ENCODE measurements around the gene ATP4A.

The ATP4A gene

DNA sequence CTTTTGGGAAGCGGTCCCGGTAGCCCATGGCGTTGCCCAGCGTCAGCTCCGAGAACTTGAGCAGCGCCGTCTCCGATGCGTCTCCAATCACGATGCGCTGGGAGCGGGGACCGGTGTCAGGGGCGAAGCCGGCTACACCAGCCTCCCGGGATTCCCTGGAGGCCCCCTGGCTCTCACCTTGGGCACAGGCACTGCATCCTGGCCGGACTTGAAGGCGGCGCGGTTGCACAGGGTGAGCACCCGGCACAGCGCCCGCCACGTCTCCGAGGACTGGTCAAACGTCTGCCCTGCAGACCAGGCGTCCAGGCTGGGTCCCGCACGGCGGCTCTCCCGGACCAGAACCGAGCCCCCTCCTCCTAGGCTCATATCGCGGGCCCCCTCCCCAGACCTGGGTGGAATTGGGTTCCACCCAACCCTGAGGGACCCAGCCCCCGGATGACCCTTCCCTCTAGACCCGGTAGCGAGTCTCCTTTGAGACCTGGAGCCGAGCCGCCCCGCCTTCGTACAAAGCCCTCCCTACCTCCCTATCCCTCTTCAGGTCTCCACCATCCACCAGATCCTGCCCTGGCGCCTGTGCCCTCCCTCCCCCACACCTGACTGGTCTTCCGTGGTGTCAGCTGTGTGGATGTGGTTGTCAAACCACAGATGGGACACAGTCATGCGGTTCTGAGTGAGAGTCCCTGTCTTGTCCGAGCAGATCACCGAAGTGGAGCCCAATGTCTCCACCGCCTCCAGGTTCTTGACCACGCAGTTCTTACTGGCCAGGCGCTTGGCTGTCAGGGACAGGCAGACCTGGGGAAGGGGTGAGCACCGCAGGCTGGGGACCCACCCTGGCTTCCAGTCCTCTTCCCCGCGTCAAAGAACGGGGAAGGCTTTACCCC lies 4.8 kb downstream of the ATP4A start:
- peak; percentile 5; the same call in 2 of the 3 replicates for ATAC-seq
- no peak for TF ChIP-seq CSDC2 (CRISPR knock-in tag; IDR thresholded peaks at IDR 0.05)
- TF ChIP-seq ZNF70 (CRISPR knock-in tag; IDR thresholded peaks at IDR 0.05): no peak
- no peak for TF ChIP-seq ZFP3 (CRISPR knock-in tag; IDR thresholded peaks at IDR 0.05)
- no peak for TF ChIP-seq ZFP30 (CRISPR knock-in tag; IDR thresholded peaks at IDR 0.05)
- no peak for TF ChIP-seq GLIS3 (CRISPR knock-in tag; IDR thresholded peaks at IDR 0.05)
- TF ChIP-seq ZNF565 (CRISPR knock-in tag; conservative IDR thresholded peaks at IDR 0.05; ENCODE audit: low read depth): no peak
- TF ChIP-seq, protein P1, sequence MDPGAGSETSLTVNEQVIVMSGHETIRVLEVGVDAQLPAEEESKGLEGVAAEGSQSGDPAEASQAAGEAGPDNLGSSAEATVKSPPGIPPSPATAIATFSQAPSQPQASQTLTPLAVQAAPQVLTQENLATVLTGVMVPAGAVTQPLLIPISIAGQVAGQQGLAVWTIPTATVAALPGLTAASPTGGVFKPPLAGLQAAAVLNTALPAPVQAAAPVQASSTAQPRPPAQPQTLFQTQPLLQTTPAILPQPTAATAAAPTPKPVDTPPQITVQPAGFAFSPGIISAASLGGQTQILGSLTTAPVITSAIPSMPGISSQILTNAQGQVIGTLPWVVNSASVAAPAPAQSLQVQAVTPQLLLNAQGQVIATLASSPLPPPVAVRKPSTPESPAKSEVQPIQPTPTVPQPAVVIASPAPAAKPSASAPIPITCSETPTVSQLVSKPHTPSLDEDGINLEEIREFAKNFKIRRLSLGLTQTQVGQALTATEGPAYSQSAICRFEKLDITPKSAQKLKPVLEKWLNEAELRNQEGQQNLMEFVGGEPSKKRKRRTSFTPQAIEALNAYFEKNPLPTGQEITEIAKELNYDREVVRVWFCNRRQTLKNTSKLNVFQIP (CRISPR knock-in tag; IDR thresholded peaks at IDR 0.05; ENCODE audit: borderline replicate concordance, low read depth): no peak
- TF ChIP-seq ISL1 (CRISPR knock-in tag; IDR thresholded peaks at IDR 0.05): no peak
- TF ChIP-seq ZNF8 (CRISPR knock-in tag; IDR thresholded peaks at IDR 0.05): no peak
- TF ChIP-seq, protein P2, sequence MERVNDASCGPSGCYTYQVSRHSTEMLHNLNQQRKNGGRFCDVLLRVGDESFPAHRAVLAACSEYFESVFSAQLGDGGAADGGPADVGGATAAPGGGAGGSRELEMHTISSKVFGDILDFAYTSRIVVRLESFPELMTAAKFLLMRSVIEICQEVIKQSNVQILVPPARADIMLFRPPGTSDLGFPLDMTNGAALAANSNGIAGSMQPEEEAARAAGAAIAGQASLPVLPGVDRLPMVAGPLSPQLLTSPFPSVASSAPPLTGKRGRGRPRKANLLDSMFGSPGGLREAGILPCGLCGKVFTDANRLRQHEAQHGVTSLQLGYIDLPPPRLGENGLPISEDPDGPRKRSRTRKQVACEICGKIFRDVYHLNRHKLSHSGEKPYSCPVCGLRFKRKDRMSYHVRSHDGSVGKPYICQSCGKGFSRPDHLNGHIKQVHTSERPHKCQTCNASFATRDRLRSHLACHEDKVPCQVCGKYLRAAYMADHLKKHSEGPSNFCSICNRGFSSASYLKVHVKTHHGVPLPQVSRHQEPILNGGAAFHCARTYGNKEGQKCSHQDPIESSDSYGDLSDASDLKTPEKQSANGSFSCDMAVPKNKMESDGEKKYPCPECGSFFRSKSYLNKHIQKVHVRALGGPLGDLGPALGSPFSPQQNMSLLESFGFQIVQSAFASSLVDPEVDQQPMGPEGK (CRISPR knock-in tag; IDR thresholded peaks at IDR 0.05; ENCODE audit: borderline replicate concordance): no peak
- TF ChIP-seq TOX (CRISPR knock-in tag; IDR thresholded peaks at IDR 0.05; ENCODE audit: borderline replicate concordance): no peak
- TF ChIP-seq, protein P3, sequence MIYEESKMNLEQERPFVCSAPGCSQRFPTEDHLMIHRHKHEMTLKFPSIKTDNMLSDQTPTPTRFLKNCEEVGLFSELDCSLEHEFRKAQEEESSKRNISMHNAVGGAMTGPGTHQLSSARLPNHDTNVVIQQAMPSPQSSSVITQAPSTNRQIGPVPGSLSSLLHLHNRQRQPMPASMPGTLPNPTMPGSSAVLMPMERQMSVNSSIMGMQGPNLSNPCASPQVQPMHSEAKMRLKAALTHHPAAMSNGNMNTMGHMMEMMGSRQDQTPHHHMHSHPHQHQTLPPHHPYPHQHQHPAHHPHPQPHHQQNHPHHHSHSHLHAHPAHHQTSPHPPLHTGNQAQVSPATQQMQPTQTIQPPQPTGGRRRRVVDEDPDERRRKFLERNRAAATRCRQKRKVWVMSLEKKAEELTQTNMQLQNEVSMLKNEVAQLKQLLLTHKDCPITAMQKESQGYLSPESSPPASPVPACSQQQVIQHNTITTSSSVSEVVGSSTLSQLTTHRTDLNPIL (CRISPR knock-in tag; IDR thresholded peaks at IDR 0.05; ENCODE audit: low read depth): no peak
- TF ChIP-seq RARB (CRISPR knock-in tag; IDR thresholded peaks at IDR 0.05): no peak
- no peak for TF ChIP-seq SNAI2 (CRISPR knock-in tag; IDR thresholded peaks at IDR 0.05)
- TF ChIP-seq ARNTL (CRISPR knock-in tag; IDR thresholded peaks at IDR 0.05; ENCODE audit: borderline replicate concordance, low read depth): no peak
- TF ChIP-seq ZC3H10 (CRISPR knock-in tag; IDR thresholded peaks at IDR 0.05): no peak
- TF ChIP-seq, protein P4, sequence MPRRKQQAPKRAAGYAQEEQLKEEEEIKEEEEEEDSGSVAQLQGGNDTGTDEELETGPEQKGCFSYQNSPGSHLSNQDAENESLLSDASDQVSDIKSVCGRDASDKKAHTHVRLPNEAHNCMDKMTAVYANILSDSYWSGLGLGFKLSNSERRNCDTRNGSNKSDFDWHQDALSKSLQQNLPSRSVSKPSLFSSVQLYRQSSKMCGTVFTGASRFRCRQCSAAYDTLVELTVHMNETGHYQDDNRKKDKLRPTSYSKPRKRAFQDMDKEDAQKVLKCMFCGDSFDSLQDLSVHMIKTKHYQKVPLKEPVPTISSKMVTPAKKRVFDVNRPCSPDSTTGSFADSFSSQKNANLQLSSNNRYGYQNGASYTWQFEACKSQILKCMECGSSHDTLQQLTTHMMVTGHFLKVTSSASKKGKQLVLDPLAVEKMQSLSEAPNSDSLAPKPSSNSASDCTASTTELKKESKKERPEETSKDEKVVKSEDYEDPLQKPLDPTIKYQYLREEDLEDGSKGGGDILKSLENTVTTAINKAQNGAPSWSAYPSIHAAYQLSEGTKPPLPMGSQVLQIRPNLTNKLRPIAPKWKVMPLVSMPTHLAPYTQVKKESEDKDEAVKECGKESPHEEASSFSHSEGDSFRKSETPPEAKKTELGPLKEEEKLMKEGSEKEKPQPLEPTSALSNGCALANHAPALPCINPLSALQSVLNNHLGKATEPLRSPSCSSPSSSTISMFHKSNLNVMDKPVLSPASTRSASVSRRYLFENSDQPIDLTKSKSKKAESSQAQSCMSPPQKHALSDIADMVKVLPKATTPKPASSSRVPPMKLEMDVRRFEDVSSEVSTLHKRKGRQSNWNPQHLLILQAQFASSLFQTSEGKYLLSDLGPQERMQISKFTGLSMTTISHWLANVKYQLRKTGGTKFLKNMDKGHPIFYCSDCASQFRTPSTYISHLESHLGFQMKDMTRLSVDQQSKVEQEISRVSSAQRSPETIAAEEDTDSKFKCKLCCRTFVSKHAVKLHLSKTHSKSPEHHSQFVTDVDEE (CRISPR knock-in tag; IDR thresholded peaks at IDR 0.05): no peak
- TF ChIP-seq PPARA (CRISPR knock-in tag; IDR thresholded peaks at IDR 0.05; ENCODE audit: borderline replicate concordance): no peak
- no peak for TF ChIP-seq BACH2 (CRISPR knock-in tag; IDR thresholded peaks at IDR 0.05; ENCODE audit: borderline replicate concordance)
- no peak for TF ChIP-seq TCF4 (CRISPR knock-in tag; IDR thresholded peaks at IDR 0.05; ENCODE audit: borderline replicate concordance)

DNA sequence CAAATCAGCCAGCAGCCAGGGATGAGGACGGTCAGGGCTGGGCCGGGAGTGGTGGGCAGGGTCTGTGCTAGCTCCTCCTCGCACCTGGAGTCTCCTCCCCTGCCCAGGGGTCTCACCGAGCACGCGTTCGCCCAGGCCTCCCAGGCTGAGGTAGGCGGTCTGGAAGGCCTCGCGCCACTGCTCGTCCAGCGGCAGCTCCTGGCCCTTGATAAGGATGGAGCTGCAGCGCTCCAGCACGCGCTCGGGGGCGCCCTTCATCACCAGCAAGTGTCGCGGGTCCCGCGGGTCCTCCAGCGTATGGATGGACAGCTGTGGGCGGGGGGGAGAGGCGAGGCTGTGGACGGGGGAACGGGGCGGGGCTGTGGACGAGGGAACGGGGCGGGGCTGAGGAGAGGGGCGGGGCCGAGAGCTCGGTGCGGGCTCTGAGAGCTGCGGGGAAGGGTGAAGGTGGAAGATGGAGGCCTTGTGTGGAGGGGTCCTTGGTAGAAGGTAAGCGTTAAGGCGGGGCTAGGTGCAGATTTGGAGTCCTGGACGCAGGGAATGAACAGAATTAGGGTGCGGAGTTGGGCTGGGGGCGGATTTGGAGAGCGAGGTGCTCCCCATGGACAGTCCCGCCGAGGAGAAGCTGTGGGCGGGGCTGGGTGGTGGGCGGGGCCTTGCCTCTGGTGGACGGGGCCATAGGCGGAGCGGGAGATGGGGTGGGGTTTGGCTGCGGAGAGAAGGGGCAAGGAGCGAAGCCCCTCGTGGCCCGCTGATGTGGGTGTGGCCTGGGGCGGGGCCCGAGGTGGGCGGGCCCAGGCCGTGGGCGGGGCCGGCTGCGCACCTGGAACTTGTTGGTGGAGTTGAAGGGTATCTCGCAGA lies 5.7 kb downstream of the ATP4A start:
- TF ChIP-seq PPARA (CRISPR knock-in tag; IDR thresholded peaks at IDR 0.05; ENCODE audit: borderline replicate concordance) (no peak), ESRRG (CRISPR knock-in tag; IDR thresholded peaks at IDR 0.05) (no peak), TCF4 (CRISPR knock-in tag; IDR thresholded peaks at IDR 0.05; ENCODE audit: borderline replicate concordance) (no peak), RARB (CRISPR knock-in tag; IDR thresholded peaks at IDR 0.05) (no peak), TOX (CRISPR knock-in tag; IDR thresholded peaks at IDR 0.05; ENCODE audit: borderline replicate concordance) (no peak), BACH2 (CRISPR knock-in tag; IDR thresholded peaks at IDR 0.05; ENCODE audit: borderline replicate concordance) (no peak), GLIS3 (CRISPR knock-in tag; IDR thresholded peaks at IDR 0.05) (no peak), OSR1 (CRISPR knock-in tag; IDR thresholded peaks at IDR 0.05) (no peak)
- TF ChIP-seq, protein P4 (CRISPR knock-in tag; IDR thresholded peaks at IDR 0.05): no peak
- TF ChIP-seq, protein P3 (CRISPR knock-in tag; IDR thresholded peaks at IDR 0.05; ENCODE audit: low read depth): no peak
- ATAC-seq: peak; percentile 79

All from SK-N-SH treated with all-trans-retinoic acid at 6 μM for 48 hours (cell line).